ENCODE data around the gene PANX2.

The PANX2 gene

DNA sequence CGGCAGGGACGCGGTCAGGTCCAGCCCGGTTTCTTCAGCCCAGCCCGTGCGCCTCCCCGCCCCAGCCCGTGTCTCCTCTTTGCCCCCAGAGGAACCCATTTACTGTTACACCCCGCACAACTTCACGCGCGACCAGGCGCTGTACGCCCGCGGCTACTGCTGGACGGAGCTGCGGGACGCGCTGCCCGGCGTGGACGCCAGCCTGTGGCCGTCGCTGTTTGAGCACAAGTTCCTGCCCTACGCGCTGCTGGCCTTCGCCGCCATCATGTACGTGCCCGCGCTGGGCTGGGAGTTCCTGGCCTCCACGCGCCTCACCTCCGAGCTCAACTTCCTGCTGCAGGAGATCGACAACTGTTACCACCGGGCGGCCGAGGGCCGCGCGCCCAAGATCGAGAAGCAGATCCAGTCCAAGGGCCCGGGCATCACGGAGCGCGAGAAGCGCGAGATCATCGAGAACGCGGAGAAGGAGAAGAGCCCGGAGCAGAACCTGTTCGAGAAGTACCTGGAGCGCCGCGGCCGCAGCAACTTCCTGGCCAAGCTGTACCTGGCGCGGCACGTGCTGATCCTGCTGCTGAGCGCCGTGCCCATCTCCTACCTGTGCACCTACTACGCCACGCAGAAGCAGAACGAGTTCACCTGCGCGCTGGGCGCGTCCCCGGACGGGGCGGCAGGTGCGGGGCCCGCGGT lies 6.5 kb downstream of the PANX2 start:
- in situ Hi-C loops (cut with HindIII; ENCODE audit: low pct_unique_long_range_greater_than_20kb, low sequenced_read_pairs), result no loop called here
- DNase-seq (ENCODE audit: low read depth in 1 of 2, low spot score in 1 of 2), result no peak
- no peak for TF ChIP-seq JUND (IDR thresholded peaks at IDR 0.05; ENCODE audit: low read depth)

DNA sequence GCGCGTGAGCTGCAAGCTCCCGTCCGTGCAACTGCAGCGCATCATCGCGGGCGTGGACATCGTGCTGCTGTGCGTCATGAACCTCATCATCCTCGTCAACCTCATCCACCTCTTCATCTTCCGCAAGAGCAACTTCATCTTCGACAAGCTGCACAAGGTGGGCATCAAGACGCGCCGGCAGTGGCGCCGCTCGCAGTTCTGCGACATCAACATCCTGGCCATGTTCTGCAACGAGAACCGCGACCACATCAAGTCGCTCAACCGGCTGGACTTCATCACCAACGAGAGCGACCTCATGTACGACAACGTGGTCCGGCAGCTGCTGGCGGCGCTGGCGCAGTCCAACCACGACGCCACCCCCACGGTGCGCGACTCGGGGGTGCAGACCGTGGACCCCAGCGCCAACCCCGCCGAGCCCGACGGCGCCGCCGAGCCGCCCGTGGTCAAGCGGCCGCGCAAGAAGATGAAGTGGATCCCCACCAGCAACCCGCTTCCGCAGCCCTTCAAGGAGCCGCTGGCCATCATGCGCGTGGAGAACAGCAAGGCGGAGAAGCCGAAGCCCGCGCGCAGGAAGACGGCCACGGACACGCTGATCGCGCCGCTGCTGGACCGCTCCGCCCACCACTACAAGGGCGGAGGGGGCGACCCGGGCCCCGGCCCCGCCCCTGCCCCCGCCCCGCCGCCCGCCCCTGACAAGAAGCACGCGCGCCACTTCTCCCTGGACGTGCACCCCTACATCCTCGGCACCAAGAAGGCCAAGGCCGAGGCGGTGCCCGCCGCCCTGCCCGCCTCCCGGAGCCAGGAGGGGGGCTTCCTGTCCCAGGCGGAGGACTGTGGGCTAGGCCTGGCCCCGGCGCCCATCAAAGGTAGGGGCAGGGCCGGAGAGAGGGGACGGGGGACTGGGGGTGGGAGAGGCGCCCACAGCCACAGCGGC lies 7.3 kb downstream of the PANX2 start:
- DNase-seq (ENCODE audit: low read depth in 1 of 2, low spot score in 1 of 2), result no peak
- no peak for TF ChIP-seq JUND (IDR thresholded peaks at IDR 0.05; ENCODE audit: low read depth)
- in situ Hi-C loops (cut with HindIII; ENCODE audit: low pct_unique_long_range_greater_than_20kb, low sequenced_read_pairs), result no loop called here

DNA sequence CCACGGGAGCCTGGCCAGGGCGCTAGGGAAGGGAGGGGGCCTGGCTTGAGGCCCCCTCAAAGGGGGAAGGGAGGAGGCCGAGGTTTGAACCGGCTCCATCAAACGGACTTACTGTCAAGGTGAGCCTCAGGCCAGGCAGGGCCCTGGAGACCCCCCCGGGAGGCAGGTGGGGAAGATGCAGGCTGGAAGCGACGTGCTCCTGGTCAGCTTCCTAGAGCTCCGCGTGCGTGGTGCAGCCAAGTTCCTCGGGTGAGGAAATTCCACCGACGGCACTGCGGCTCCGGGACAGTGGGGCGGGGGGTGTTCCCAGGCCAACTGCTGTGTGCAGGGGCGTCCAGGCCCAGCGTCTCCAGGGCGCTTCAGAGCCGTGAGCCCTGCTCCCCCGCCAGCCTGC lies 7.9 kb downstream of the PANX2 start:
- in situ Hi-C loops (cut with HindIII; ENCODE audit: low pct_unique_long_range_greater_than_20kb, low sequenced_read_pairs), result no loop called here
- TF ChIP-seq JUND (IDR thresholded peaks at IDR 0.05; ENCODE audit: low read depth), result no peak
- no peak for DNase-seq (ENCODE audit: low read depth in 1 of 2, low spot score in 1 of 2)

DNA sequence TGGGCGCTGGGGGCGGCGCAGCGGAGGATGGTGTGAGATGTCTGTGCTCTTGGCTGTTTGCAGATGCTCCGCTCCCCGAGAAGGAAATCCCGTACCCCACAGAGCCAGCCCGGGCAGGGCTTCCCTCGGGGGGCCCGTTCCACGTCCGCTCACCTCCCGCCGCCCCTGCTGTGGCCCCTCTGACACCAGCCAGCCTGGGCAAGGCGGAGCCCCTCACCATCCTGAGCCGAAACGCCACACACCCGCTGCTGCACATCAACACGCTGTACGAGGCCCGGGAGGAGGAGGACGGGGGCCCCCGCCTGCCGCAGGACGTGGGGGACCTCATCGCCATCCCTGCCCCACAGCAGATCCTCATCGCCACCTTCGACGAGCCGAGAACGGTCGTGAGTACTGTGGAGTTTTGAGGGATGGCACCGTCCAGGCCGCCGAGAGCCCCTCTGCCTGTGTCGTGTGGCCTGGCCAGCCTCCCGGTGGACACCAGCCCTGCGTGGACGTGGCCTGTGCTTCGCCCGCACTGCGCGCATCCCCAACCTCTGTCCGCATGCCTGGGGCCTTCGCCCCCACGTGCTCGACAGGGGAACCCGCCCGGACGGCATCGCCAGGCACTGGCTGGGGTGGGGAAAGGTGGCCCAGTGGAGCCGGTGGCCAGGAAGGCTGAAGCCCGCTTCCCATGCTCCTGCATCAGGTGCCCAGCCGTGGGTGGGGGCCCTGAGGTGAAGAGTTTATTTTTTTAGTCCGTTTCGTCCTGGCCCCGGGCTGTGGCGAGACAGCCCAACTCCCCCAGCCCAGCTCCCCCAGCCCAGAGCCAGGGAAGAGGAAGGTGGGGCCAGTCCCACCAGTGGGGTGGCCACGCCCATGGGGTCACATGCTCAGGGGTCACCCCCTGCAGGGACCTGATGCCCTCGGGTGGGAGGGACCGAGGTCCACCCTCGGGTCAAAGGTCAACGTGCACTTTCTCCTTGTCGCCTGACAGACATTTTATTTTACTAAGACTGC lies 8.6 kb downstream of the PANX2 start:
- DNase-seq (ENCODE audit: low read depth in 1 of 2, low spot score in 1 of 2), result no peak
- no peak for TF ChIP-seq JUND (IDR thresholded peaks at IDR 0.05; ENCODE audit: low read depth)
- in situ Hi-C loops (cut with HindIII; ENCODE audit: low pct_unique_long_range_greater_than_20kb, low sequenced_read_pairs), result no loop called here

DNA sequence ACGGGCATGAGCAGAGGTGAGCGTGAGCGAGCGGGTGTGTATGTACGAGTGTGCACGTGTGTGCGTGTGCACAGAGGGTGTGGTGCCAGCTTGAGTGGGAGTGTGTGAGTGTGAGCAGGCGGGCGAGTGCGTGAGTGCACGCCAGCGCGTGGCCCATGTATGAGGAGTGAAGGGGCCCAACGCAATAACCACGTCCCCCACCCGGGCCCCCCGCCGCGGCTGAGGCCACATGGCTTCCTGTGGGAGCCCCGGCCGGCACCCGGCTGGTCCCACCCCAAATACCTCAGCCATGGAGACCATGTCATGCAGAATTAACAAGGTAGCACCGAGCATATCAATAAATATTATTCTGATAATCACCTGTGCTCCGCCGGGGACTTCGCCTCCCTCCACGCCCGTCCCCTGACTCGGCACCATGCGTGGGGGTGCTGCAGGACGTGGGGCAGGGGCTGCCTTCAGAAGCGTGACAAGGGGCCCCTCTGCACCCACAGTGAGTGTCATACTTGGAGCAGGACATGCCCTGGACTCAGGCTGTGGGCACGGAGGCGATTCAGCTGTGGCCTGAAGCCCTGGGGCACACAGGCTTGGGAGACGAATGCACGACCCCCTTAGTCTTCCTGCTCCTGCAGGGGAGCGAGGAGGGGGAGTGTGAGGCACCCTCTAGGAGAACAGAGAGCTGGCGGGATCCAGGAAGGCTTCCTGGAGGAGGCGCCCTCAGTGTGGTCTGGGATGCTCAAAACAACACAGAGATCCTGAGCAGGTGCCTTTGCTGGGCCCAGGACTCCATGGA lies 9.6 kb downstream of the PANX2 start:
- DNase-seq (ENCODE audit: low read depth in 1 of 2, low spot score in 1 of 2), result no peak
- in situ Hi-C loops (cut with HindIII; ENCODE audit: low pct_unique_long_range_greater_than_20kb, low sequenced_read_pairs), result no loop called here

DNA sequence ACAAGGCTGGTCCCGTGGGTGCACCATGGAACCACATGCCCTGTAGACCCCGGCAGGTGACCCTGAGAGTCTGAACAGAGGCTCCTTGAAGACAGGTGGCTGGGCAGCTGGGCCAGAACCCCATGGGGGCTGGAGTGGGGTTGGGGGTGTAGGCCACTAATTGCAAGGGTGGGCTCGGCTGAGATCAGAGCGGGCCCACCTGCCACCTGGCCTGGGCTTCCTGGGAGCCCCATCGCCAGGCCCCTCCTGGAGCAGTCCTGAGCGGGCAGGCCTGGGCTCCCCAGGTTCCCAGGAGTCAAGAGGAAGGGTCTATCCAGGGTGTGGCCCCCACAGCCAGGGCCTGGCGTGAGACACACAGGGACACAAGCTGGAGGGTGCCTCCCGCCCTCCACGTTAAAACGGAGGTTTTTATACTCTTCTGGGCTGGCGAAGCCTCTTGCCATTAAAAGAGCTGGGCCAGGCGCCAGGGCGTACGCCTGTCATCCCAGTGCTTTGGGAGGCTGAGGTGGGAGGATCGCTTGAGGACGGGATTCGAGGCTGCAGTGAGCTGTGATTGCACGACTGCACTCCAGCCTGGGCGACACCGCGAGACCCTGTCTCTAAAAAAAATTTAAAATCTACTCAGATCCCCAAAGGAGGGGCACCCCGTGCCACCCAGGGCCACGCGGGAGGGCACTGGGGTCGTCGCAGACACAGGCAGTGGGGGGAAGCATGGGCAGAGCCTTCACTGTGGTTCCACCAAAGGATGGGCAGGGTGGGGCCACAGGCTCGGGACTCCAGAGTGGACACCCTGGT lies 10.4 kb downstream of the PANX2 start:
- no peak for TF ChIP-seq JUND (IDR thresholded peaks at IDR 0.05; ENCODE audit: low read depth)
- no peak for DNase-seq (ENCODE audit: low read depth in 1 of 2, low spot score in 1 of 2)
- in situ Hi-C loops (cut with HindIII; ENCODE audit: low pct_unique_long_range_greater_than_20kb, low sequenced_read_pairs), result no loop called here

More for the DNA sequence above, 9.6 kb downstream of the PANX2 start:
- no peak for TF ChIP-seq JUND (IDR thresholded peaks at IDR 0.05; ENCODE audit: low read depth)

DNA sequence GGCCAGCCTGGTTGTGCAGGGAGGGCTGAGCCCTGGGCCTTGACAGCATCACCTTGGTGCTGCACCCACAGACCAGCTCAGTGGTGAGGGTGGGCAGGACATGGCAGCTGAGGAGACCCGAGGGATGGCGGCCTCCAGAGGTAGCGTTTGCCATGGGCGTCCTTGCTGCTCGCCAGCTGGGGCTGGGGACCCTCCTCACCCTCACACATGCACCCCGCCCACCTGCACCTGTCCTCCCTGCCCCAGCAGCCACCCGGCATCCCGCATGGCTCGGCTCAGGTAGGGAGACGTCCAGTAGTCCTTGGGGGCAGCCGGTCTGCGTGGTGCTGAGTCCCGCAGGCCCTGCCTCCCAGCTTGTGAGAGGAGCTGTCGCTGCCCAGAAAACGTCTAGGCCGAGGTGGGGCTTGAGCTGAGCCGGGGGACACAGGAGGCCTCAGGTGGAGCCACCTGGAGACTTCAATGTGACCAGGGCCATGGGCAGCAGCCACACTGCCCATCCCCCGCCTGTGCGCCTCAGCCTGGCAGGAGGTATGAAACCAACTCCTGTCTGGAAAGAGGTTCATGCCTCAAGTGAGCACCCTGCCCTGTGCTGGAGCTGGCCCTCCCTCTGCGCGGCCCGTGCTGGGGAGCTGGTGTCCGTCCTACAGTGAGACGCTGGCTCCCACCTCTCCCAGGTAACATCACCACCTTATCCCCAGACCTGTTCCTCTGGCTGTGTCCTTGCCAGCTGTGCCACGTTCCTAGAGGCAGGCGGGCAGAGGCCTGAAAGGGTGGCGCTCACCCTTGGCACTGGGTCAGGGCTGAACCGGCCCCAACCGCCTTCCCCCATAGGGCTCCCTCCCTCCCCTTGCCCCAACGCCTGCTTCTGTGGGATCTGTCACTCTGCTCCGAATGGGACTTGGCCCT lies 11.9 kb downstream of the PANX2 start:
- TF ChIP-seq JUND (IDR thresholded peaks at IDR 0.05; ENCODE audit: low read depth), result no peak
- peak; percentile 60 to 93 for DNase-seq (ENCODE audit: low read depth in 1 of 2, low spot score in 1 of 2)
- in situ Hi-C loops (cut with HindIII; ENCODE audit: low pct_unique_long_range_greater_than_20kb, low sequenced_read_pairs), result no loop called here

DNA sequence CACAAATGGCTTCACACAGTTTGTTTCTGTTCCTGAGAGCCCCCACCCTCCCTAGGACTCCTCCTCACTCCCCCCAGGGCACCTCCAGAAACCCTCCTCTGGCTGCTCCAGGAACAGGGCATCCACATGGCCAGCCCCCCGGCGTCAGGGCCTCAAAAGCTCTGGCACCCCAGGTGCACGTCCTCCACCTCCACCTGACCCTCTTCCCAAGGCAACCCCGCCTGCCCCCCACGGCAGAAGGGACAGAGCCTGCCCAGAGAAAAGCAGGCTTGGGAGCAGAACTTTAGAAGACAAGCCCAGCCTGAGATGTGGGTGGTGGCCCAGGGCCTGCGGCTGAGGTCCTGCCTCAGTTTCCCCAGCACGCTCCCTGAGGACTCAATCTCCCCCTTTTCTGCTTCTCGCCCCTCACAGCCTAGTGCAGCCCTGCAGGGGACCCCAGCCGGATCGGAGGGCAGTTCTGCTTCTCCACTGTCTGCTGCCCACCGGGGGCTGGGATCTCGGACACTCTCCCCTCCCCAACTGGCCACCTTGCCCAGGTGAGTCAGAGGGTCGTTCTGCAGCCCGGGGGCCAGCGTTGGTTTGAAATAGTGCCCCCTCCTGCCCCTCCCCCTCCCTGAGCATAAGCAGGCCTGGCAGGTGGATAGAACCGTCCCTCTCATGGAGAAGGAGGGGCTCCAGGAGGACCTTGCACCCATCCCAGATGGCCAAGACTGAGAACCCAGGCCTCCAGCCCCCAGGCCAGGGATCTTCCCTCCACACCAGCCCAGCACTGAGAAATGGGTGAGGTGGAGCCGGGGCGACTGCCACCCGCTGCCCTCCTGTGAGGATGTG lies 12.8 kb downstream of the PANX2 start:
- TF ChIP-seq JUND (IDR thresholded peaks at IDR 0.05; ENCODE audit: low read depth), result no peak
- in situ Hi-C loops (cut with HindIII; ENCODE audit: low pct_unique_long_range_greater_than_20kb, low sequenced_read_pairs), result no loop called here
- no peak for DNase-seq (ENCODE audit: low read depth in 1 of 2, low spot score in 1 of 2)

Measured in T47D (cell line).